Measurements from ENCODE around the gene XYLT2.

Gene XYLT2

DNA sequence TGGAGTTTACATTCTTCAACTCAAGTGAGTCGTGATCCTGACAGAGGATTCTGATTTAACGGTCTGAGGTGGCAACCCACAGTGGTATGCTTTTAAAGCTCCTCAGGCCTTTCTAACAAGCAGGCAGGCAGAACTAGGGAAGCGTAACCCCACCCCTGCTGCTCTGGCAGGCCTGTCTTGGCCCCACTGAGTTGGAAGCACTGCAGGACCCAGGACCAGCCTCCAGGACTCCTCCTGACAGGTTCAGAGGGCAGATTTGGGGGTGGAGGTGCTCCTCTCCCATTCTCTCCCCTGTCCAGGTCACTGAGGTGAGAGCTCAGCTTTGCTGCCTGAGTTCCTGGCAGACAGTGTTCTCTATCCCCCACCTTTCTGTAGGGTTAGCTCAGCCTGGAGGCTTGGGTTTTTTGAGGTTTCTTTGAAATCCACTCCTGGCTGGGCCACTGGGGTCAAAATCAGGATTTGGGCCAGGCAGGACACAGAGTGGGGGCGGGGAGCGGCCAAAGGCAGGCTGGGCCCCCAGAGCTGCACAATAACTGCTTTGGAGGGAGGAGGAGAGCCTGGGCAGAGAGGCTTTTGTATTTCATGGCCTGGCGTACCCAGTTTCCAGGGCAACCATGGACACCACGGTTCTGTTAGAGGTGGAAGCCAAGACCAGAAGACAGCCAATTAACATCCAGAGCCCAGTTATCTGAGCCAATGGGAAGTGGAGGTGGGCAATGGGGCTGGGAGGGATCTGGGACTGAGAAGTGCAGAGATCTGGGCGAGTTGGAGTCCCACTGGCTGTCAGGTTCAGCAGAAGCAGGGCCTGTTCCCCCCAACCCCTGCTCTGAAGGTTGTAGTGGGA, 17.5 kb downstream of the XYLT2 start:
- DNase-seq (ENCODE audit: extremely low read depth in 1 of 2, low read depth in 1 of 2): no peak

GRCh38 chr17:50364061-50364458, 18.1 kb downstream of the XYLT2 start:
- DNase-seq (ENCODE audit: extremely low read depth in 1 of 2, low read depth in 1 of 2): no peak

DNA sequence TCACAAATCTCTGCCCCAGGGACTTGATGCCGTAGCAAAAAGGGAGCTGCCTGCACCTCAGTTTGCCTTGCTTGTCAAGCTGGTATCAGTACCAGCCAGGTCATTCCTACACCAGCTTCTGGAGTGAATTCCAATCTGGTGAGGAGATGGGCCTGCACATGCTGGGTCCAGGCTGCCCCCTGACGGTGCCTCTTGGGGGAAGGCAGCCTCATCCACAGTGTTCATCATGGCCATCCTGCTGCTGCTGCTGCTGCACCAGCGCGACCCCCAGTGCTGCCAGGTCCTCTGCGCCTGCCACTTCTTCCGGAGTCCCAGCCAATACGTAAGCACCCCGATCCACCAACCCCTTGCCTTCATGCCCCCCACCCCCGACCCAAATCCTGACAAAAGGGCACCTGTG, 18.8 kb downstream of the XYLT2 start:
- no peak for DNase-seq (ENCODE audit: extremely low read depth in 1 of 2, low read depth in 1 of 2)

- DNase-seq (ENCODE audit: extremely low read depth in 1 of 2, low read depth in 1 of 2): no peak
Measured at GRCh38 chr17:50365165-50365564, 19.2 kb downstream of the XYLT2 start.

DNA sequence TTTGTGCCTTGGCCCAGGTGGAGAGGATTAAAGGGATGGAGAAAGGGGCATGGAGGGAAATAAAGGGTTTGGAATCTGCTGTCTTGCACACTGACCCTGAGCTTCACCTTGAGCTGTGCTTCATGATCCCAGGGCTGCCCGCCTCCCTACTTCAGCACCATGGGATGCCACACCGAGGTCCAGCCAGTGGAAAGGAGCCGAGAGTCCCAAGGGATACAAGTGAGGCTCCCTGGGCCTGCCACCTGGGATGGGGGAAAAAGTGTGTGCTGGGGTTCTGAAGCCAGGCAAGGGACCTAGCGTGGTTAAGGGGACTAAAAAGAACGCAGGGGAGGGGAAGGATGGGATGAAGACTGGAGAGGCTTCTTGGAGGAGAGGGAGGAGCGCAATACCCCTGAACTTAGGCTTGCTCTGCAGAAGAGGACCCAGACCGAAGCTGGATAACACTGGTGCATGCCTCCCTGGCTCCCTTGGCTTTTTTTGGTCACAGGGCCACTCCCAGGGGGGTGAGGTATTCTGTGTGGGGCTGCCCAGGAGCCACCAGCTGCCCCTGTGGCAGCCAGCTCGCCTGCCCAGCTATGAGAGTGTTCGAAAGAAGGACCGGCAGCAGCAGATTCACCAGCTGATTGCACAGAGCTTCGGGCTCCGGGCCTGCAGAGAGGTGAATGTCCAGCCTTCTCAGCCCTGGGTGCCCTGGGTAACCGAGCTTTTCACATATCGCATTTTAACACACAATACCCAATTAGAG, 19.9 kb downstream of the XYLT2 start:
- DNase-seq (ENCODE audit: extremely low read depth in 1 of 2, low read depth in 1 of 2): no peak

DNA sequence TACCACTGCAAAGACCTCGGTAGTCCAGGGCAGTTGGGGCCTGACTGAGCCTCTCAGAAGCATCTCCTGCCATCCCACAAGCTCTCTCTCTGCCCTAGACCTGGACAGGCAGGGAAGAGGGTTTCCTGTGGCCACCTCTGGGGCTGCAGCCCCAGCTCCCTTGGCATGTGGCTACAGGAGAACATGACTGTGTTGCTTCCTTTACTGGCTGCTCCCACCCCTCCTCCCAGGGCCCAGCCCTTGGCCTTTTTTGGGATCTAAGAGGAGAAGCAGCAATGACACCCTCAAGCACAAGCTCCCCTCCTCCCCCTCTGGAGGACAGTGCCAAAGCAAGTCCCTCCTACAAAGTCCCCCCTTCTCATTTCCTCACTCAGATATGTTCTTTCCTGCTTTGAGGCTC, 21.5 kb downstream of the XYLT2 start:
- no peak for DNase-seq (ENCODE audit: extremely low read depth in 1 of 2, low read depth in 1 of 2)

GRCh38 chr17:50370052-50370451, 24.1 kb downstream of the XYLT2 start:
- DNase-seq (ENCODE audit: extremely low read depth in 1 of 2, low read depth in 1 of 2): no peak

DNA sequence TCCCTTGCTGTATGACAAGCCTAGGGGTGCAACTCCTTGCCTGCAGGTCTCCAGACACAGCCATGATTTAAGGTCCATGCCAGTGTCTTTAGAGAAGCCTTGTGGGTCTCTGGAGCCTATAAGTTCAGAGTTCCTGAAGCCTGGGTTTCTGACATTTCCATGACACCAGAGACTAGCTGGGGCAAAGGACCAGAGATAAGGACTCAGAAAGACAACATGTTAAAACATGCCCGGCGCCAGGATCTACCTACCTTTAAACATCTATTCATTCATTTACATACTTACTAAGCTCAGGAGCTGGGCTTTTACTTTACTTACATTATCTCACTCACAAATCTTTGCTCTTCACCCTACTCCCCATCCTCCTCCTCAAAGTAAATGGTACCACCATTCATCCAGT, 25.6 kb downstream of the XYLT2 start:
- DNase-seq (ENCODE audit: extremely low read depth in 1 of 2, low read depth in 1 of 2): no peak

GRCh38 chr17:50372222-50372757, 26.4 kb downstream of the XYLT2 start:
- DNase-seq (ENCODE audit: extremely low read depth in 1 of 2, low read depth in 1 of 2): no peak

GRCh38 chr17:50372758-50373556, 27.0 kb downstream of the XYLT2 start, which contains the start of the genes EME1 and MRPL27:
Gene EME1 (plus strand): TSS chr17:50373229. CDS start chr17:50375209, 1,980 bp downstream.
Gene MRPL27 (minus strand): TSS chr17:50373184. CDS start chr17:50373170, 14 bp downstream.
- peak; percentile 57 to 72 for DNase-seq (ENCODE audit: extremely low read depth in 1 of 2, low read depth in 1 of 2)

- DNase-seq (ENCODE audit: extremely low read depth in 1 of 2, low read depth in 1 of 2): no peak
Measured at GRCh38 chr17:50373705-50374104, 27.8 kb downstream of the XYLT2 start.

DNA sequence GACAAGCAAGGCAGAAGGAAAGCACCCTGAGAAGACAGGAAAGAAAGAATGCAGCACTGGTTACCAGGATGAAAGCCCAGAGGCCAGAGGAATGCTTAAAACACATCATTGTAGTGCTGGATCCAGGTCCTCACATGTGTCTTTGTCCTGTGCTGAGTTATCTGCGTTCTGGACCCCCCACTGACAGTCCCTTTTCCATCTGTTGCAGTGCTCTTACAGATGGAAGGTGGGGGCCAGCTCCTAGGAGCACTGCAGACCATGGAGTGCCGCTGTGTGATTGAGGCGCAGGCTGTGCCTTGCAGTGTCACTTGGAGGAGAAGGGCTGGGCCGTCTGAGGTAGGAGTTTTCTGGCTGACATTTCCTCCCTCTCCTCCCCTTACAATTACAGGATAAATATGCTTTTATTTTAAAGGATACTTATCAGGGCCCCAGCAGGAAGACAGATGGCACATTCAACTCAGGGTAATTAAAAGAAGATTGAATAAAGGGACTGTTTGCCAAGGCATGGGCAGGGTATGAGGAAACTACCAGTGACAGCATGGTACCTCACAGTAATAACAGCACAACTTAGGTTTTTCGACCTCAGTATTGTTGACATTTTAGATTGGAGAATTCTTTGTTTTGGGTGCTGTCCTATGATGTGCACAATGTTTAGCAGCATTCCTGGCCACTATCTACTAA, 30.1 kb downstream of the XYLT2 start:
- DNase-seq (ENCODE audit: extremely low read depth in 1 of 2, low read depth in 1 of 2): no peak

- DNase-seq (ENCODE audit: extremely low read depth in 1 of 2, low read depth in 1 of 2): no peak
Measured at GRCh38 chr17:50379351-50380132, 33.6 kb downstream of the XYLT2 start.

DNA sequence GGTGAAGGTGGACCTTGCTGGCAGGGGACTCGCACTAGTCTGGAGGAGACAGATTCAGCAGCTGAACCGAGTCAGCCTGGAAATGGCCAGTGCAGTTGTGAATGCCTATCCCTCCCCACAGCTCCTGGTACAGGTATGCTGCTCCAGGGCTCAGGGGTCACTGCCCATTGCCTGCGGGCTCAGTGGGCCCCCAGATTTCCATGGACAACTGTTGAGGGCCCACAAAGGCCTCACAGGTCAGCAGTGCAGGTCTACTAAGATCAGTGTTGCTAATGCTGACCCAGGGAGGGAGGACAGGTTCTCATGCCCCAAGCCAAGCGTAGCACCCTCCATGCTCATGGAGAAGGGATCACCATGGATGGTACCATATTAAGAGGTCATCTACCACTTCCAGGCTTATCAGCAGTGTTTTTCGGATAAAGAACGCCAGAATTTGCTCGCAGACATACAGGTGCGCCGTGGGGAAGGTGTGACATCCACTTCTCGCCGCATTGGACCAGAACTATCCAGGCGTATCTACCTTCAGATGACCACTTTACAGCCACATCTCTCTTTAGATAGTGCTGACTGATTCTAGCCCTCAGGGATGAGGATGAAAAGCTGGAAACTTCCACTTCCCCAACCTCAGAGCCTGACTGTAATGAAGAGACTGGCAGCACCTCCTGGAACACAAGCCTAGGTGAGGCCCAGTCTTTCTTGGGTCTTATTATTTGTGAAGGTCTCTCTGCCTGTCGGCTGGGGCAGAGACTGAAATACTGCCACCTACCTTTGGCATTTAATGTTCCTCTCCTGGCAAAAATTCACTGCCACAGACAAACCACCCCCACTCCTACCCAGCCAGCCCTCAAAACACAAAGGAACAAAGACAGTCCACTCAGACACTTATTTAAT, 34.7 kb downstream of the XYLT2 start:
- no peak for DNase-seq (ENCODE audit: extremely low read depth in 1 of 2, low read depth in 1 of 2)

DNA sequence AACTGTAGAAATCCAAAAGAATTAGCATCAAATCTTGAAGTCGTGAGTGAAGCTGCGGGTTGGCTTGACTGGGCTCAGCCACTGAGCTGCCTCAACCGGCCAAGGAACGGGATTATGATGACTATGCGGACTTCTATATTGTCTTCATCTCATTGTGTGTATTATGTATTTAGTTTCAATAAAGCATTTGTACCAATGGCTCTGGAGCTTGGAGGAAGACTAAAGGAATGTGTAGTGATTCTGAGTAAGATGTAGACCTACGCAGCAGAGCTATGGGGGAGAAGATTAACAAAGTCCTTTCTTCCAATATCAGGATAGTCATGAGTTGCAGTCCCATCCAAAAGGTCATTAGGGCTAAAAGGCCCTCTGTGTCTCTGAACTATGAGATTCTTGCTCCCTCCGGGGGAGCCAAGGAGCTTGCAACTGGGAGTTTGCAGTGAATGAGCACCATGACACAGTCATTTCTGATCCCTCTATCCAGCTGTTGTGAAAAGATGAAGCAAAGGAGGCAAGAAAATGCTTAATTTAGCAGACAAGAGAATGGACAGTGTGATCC, 35.4 kb downstream of the XYLT2 start:
- no peak for DNase-seq (ENCODE audit: extremely low read depth in 1 of 2, low read depth in 1 of 2)

DNA sequence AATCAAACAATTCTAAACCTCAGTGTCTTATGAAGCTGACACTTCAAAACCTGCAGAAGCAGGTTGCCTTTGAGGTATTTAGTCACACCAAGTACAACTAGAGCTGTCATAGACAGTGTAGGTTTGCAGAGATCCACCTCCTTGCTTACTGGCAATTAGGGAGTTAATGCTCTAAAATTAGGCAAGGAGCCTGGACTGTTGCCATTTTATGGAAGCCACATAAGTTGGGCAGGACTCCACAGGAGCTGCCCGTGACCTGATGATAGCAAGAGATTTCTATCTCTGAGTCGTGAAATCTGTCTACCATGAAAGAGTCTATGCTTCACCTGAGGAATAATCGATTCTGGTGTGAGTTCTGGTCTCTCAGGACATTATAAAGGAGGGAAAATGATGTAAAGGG, 36.0 kb downstream of the XYLT2 start:
- no peak for DNase-seq (ENCODE audit: extremely low read depth in 1 of 2, low read depth in 1 of 2)

DNA sequence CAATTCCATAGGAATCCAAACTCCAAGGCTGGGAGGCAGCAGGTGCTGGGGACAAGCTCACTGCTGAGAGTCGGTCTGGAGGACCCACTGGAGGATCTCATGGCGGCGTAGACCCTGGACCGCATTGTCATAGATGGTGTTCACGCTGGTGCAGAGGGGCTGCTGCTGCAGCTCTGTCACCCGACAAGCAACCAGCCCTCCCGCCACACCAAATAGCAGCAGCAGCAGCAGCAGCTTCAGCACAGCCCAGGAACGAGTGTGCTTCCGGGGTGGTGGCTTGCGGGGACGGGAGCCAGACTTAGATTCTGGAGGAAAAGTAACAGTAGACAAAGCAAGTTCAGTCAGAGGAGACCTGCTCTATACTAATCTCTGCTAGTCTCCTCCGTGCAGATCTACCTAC, 37.0 kb downstream of the XYLT2 start:
- DNase-seq (ENCODE audit: extremely low read depth in 1 of 2, low read depth in 1 of 2): no peak

DNA sequence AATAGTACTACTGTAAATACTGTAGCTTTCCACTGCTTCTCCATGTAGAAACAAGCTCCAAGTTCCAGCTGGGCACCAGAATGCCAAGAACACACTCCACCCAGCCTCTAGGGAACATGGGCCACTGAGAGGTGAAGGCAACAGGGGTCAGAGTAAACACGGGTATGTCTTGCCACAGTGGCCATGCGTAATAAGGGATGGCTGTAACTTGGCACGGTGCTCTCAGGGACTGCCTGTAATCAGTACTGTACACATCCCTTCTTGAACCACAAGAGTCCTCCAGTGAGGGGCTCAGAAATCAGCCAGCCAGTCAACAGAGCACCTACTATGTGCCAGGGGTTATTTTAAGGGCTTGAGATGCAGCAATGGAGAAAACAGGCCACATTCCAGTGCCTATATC, 40.6 kb downstream of the XYLT2 start:
- no peak for DNase-seq (ENCODE audit: extremely low read depth in 1 of 2, low read depth in 1 of 2)

Measured in activated CD8-positive, alpha-beta memory T cell treated with anti-CD3 and anti-CD28 coated beads for 1 hour (primary cell).